GM21825 (cell line): ENCODE data around the gene SF1.

ENCODE experiments used
- ATAC-seq: cut with Tn5 transposase; IDR thresholded peaks from one replicate; pipeline ENCODE4 v1.9.1; 2021; ENCODE audit warnings: mild to moderate bottlenecking, moderate library complexity; ENCODE audit not compliant: unreplicated experiment

SF1 gene

GRCh38 chr11:64801561-64802369, 23.4 kb upstream of the SF1 start:
- no peak for ATAC-seq

DNA sequence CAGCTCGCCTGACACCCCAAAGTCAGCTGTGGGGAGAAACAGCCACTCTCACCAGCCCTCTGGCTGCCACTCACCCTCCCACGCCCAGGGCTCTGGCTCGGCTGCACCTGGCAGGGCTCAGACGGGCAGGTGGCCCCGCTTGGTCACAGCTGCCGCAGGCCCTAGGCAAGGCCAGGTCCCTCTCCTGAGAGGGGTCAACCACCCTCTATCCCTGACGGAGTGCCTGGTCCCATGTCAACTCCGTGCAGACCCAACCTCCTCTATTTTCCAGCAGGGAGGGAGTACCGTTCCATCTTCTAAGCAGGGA, 22.8 kb upstream of the SF1 start:
- ATAC-seq: no peak

- no peak for ATAC-seq
Measured at GRCh38 chr11:64800303-64801157, 22.2 kb upstream of the SF1 start.

DNA sequence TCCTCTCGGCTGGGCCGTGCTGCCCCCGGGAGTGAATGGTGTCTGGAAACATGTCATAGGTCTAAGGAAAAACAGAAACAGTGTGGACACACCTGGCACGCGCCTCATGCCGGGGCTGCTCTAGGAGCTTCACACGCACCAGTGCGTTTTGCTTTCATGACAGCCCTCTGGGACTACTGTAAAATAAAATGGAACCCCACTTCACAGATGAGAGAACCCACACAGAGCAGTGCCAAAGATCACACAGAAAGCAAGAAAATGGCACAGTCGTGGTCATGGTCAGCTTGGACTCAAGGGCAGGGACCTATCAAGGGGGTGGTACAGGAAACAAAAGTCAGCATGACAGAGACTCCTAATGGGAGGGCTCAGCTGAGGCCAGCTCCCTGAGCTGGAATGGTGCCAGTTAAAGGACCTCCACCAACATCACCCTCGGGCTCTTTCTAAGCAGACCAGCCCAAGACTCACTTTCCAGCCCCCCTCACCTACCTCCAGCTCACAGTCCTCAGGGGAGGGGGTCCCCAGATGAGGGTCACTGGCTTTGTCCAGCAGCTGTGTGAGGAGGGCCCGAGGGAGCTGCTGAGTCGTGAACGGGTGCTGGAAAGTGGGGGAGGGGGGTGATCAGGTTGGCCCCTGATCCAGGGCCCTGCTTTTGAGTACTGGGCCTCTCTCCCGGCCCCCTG, 21.4 kb upstream of the SF1 start:
- no peak for ATAC-seq

- ATAC-seq: no peak
Measured at GRCh38 chr11:64799256-64799622, 20.9 kb upstream of the SF1 start.

DNA sequence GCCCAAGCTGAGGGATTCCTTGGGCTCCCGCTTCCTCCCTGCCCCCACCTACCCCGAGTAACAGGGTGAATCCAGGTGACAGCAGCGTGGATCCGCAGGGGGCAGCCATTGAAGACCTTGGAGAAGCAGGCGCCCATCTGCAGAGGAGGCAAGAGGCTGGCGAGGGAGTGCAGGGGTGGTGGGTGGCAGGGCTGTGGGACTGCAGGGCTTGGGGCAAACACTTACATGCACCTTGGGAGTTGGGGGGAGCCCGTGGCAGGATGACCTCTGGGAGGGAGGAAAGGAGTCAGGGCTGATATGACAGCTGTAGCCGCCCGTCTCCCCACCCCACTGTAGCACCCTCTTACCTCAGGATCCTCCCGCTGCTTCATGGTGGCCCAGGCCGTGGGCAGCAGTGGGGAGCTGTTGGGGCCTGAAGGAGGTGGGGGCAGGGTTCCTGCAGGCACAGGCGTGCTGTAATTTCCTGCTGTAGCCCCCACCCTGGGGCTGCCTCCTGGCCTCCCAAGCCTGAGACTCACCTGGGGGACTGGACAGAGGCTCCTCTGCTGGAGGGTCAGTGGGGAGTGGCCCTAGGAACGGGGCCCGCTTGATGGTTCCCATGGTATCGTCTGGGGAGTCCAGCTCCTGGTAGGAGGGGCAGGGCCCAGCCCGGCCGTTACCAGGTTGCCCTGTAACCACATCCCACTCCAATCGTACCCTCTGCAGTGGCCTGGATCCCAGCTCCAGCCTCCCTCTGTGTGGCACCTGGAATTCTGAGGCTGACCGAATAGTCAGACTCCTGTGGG, 18.6 kb upstream of the SF1 start:
- no peak for ATAC-seq

- no peak for ATAC-seq
Measured at GRCh38 chr11:64796047-64796756, 17.9 kb upstream of the SF1 start.

DNA sequence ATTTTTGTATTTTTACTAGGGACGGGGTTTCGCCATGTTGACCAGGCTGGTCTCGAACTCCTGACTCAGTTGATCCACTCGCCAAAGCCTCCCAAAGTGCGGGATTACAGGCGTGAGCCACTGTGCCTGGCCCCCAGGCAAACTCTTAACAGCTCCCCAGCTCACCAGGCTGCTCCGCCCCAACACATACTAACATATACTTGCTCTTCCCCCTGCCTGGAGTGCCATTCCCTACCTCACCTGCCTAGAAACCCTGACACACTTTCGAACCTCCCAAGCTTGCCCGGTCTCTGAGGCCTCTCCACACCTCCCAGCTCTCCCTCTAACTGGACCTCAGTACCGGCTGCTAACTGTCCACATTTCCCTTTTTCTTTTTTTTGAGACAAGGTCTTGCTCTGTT, 16.2 kb upstream of the SF1 start:
- no peak for ATAC-seq

- ATAC-seq: no peak
Measured at GRCh38 chr11:64793271-64794160, 15.2 kb upstream of the SF1 start.

DNA sequence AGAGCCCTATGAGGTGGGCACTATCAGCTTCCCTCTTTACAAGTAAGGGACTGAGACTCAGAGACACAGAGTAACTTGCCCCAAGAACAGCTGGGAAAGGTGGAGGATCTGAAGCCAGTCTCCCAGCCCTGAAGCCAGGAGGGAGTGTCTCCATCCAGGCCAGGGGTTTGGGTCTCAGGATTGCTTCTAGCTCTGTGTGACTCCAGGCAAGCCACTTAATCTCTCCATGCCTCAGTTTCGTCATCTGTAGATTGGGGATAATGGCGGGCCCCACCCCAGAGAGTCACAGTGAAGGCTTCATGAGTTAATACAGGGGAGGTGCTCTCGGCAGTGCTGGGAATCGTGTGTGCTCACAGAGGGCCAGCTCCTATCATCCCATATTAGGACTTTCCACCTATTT, 14.1 kb upstream of the SF1 start:
- no peak for ATAC-seq

DNA sequence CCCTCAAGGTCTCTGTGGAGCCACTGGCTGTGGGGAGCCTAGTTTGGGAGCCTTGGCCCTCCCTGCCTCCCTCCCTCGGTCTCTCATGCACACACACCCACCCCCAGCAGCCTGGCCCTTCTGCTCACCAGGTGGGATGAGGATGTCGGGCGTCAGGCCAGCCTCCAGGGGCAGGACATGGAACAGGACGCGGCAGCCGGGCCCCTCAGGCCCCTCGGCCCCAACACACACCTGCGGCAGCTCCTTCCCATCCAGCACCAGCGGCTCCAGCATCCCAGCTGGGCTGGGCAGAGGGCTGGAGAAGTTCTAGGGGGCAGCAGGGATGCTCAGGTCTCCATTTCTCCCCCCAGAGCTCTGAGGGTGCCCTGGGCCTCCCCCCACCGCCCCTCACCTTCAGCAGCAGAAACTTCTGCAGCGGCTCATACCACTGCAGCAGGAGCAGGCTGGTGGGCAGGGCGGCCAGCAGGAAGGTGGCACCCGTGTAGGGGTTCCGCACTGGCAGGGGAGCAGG, 13.5 kb upstream of the SF1 start:
- no peak for ATAC-seq

DNA sequence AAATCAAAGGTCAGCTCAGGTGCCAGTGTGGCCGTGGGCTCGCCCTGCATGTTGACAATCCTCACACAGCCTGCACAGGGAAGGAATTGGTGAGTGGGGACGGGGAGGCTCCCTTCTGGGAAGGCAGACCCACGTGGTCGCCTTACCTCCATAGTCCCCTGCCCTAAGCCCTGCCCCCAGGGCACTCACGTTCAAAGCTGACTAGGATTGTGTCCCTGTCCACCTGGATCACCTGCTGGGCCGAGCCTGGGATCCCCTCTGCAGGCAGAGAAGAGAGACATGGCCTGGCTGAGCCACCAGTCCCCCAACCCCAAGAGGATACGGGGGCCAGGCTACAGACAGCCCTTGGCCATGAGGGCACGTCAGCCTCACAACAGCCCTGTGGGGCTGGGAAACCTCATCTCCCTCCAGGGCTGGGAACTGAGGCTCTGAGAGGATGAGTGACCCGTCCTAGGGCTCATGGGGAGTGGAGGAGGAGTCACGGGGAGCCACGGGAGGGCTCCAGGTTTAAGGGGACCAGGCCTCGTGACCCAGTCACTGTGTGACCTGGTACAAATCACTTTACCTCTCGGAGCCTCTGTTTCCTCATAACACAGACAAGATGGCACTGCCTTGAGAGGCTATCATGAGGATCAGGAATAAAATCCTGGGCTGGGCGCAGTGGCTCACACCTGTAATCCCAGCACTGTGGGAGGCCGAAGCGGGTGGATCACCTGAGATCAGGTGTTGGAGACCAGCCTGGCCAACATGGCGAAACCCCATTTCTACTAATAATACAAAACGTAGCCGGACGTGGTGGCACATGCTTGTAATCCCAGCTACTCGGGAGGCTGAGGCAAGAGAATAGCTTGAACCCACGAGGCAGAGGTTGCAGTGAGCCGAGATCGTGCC, 12.1 kb upstream of the SF1 start:
- no peak for ATAC-seq

DNA sequence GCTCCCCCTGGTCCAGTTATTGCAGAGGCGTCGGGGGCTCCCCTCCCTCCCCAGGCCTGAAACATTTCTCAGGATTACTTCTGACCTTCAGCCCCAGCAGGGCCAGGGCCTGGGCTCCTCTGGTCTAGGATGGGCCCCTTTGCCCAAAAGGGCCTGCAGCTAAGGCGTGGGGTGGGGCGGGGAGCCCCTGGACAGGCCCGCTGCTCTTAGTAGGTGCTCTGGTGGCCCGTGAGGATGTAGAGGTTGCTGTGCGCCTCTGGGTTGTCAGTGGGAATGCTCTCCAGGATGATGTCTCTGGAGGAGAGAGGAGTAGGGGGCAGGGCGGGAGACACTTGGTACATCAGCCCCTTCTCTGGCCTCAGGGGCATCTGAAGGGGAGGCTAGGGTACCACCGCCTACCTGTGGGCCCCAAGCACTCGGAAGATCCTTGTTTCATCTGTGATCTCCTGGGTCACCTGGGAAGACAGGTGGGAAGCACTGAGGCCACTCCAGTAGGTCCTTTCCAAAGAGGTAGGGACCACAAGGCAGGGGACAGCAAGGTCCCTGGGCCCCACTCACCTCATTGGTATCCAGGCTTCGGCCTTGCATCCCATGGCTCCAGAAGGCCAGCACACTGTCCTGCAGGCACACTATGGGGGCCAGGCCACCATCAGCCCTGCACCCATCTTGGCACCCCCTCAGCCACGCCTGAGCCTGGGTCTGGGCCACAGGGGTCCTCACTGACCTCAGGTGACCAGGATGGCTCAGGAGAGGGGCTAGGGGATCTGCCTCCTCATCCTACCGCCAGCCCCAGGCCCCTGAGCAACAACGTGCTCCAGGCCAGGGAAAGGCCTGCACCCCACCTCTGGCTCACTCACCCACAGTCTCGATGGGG, 11.2 kb upstream of the SF1 start:
- no peak for ATAC-seq

GRCh38 chr11:64788321-64789215, 10.2 kb upstream of the SF1 start:
- no peak for ATAC-seq

GRCh38 chr11:64787526-64788320, 9.4 kb upstream of the SF1 start:
- no peak for ATAC-seq
